Esophagus muscularis mucosa (tissue), 4 donors: ENCODE measurements around the gene FAM120C. TPM values are rescaled to one million over a fixed set of nuclear protein-coding genes. Genes with fewer than 3 reads are reported as not detected.

Experiments
- DNase-seq: peaks from one replicate; pipeline ENCODE4 v3.0.0-alpha.2; 2017; ENCODE audit errors: extremely low spot score
- H3K27ac ChIP-seq, 4 donors: fragments of 200-600 bp; sonication (generic); replicated peaks in 1 of 4; 1 replicate in 3 of 4; 2 replicates in 1 of 4; pipeline ENCODE4 v1.5.1; 2016 to 2019; ENCODE audit warnings: mild to moderate bottlenecking in 1 of 4
- H3K27me3 ChIP-seq, 4 donors: fragments of 200-600 bp; sonication (generic); one replicate each; pipeline versions ENCODE4 v1.5.1 to v1.6.0; 2016 to 2019
- H3K36me3 ChIP-seq, 4 donors: fragments of 200-600 bp; sonication (generic); one replicate each; pipeline ENCODE4 v1.5.1; 2016 to 2019
- H3K4me1 ChIP-seq, 4 donors: fragments of 200-600 bp; sonication (generic); one replicate each; pipeline ENCODE4 v1.5.1; 2016 to 2019
- H3K4me3 ChIP-seq, 4 donors: fragments of 200-600 bp; sonication (generic); 1 replicate in 2 of 4; 2 replicates in 2 of 4; pipeline ENCODE4 v1.5.1; 2016 to 2019; ENCODE audit warnings: mild to moderate bottlenecking in 4 of 4, moderate library complexity in 1 of 4
- H3K9me3 ChIP-seq, 4 donors: fragments of 200-600 bp; sonication (generic); 1 replicate in 3 of 4; 2 replicates in 1 of 4; pipeline ENCODE4 v1.5.1; 2016 to 2019
- CTCF ChIP-seq, 3 experiments: fragments of 200-600 bp in 2 of 3; fragments of 450-650 bp in 1 of 3; sonication (generic) in 2 of 3; IDR thresholded peaks; one replicate each; pipeline ENCODE4 v1.5.1; 2017 to 2019; ENCODE audit warnings: antibody characterized with exemption in 3 of 3, mild to moderate bottlenecking in 2 of 3, moderate library complexity in 1 of 3
- EP300 ChIP-seq: sonication (generic); formaldehyde crosslinking; IDR thresholded peaks from one replicate; pipeline ENCODE4 v1.6.1; 2017; ENCODE audit warnings: antibody characterized with exemption
- POLR2A ChIP-seq: fragments of 450-650 bp; IDR thresholded peaks from one replicate; pipeline ENCODE4 v1.6.1; 2017; ENCODE audit warnings: antibody characterized with exemption, moderate library complexity, mild to moderate bottlenecking, low read depth
- POLR2AphosphoS5 ChIP-seq, 2 donors: sonication (generic); formaldehyde crosslinking; IDR thresholded peaks; one replicate each; pipeline ENCODE4 v1.6.1; 2017; ENCODE audit warnings: antibody characterized with exemption in 2 of 2
- WGBS: methylation state at CpG from one replicate; pipeline ENCODE4 v1.1.5; 2018; 5-methylcytosine and 5-hydroxymethylcytosine counted together
- intact Hi-C: fragments of 100-400 bp; cut with DNase I; formaldehyde crosslinking; loops from one replicate; pipeline ENCODE4 v1.15.1; 2023
- total RNA-seq, 4 donors: library from RNA; depleted of rRNA; stranded (reverse); fragments of >200 nt; gene quantifications; one replicate each; pipeline versions ENCODE4 v1.1.0 to v1.2.1, GENCODE V29; 2016

FAM120C gene
- total RNA-seq, 4 donors from 2014 or later, result 3.3 to 7.0 (median 5.9) TPM

GRCh38 chrX:54208531-54208930, 25.5 kb upstream of the FAM120C start:
- 72% methylated on average over 3 of the region's 3 CpGs for WGBS

DNA sequence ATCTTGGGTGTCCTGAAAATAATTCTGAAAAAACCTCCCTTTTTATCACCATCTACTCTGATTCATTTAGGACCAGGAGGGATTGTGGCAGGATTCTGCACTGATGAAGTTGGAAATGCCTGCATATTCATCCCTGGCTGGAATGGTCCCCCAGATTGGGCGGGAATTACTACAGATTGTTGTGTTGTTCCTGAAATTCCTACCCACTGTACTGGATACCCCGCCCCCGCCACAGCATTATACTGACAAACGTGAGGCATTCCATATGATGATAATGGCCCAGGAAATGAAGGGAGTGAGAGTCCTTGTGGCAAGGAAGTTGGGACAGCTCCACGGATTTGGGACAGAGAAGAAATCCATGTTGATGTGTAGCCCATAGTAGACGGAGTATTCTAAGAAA, 15.2 kb upstream of the FAM120C start:
- Histone ChIP-seq H3K9me3 (no peaks in the 10 kb centered on the region), H3K36me3 (no peaks in the 10 kb centered on the region), H3K4me1 (no peaks in the 10 kb centered on the region), H3K4me3 (no peak overlapping the region), H3K27ac (no peak overlapping the region), H3K27me3 (no peaks in the 10 kb centered on the region)
- WGBS, result 68% methylated on average over 5 of the region's 6 CpGs
- TF ChIP-seq EP300 (no peak), CTCF (IDR thresholded peaks at IDR 0.05) (no peak), POLR2A (no peak), POLR2AphosphoS5 (IDR thresholded peaks at IDR 0.05) (no peak)
- intact Hi-C loops, result no loop called here
- DNase-seq, result no peak

More at GRCh38 chrX:54208531-54208930, 25.5 kb upstream of the FAM120C start:
- H3K9me3 ChIP-seq, result no peaks in the 10 kb centered on the region
- DNase-seq, result no peak
- no peaks in the 10 kb centered on the region for H3K27me3 ChIP-seq
- intact Hi-C loops, result no loop called here
- H3K36me3 ChIP-seq, result no peaks in the 10 kb centered on the region
- no peak overlapping the region for H3K4me3 ChIP-seq
- H3K4me1 ChIP-seq, result no peaks in the 10 kb centered on the region
- H3K27ac ChIP-seq, result no peak overlapping the region
- TF ChIP-seq POLR2A (no peak), CTCF (IDR thresholded peaks at IDR 0.05) (no peak), POLR2AphosphoS5 (IDR thresholded peaks at IDR 0.05) (no peak), EP300 (no peak)

DNA sequence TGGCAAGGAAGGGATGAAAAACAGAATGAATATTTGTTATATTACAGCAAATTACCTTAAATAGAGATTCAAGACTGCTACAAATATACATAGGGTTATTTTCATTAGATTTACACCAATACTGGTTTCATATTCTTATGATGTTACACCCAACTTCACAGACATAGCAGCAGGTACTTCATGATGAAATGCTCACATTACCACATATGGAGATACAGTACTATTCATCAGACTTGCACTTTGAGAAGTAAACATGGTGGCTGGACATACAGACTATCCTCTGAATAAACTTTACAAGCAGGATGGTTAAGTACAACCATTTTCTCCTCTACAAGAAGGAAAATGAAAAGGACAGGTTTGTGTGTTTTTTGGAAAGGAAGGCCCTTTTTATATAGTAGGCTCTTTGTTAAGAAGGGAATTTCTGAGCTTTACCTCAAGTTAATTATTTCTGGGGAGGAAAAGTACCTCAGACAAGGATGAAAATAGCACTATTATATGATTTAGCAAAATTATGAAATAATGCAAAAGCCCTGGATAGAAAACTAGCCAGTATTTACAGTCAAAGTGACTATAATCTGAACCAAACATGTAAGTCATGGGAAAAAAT, 12.0 kb upstream of the FAM120C start:
- Histone ChIP-seq H3K4me3 (no peak overlapping the region), H3K9me3 (no peaks in the 10 kb centered on the region), H3K27me3 (no peaks in the 10 kb centered on the region), H3K27ac (no peak overlapping the region), H3K36me3 (no peaks in the 10 kb centered on the region), H3K4me1 (no peaks in the 10 kb centered on the region)
- TF ChIP-seq CTCF (IDR thresholded peaks at IDR 0.05) (no peak), POLR2A (no peak), EP300 (no peak), POLR2AphosphoS5 (IDR thresholded peaks at IDR 0.05) (no peak)
- intact Hi-C loops, result no loop called here
- no peak for DNase-seq

DNA sequence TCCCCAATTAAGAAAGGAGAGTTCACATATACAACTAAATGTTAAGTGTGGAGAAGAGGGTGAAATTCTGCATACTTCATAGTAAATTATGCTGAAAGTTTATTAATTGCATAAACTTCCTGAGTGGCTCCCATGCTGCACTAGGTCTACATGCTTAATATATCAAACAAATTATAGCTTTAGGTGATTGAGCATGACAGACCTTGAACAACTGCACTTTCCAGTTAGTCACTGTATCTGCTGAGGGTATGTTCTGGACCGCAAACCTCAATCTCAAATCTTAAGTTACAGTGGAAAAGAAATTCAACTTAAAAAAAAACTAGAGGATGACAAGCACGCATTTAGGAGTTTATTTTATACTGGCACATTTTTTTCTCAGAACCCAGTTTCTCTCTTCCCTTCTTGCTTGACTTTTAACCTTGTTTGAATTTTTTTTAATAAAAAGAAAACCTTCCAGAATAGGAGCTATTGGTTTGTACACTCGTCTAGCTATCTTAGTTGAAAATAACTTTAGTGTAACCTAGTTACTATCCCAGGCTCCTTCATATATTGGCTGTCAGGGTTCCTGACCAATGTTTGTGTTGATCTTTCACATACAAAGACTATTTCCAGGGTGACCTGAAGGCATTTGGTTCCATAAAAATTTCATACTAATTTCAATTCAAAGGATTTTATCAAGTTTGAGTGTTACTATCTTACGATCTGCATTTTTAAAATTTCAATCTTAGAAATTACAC, 10.2 kb upstream of the FAM120C start:
- DNase-seq, result no peak
- H3K27ac ChIP-seq, result no peak overlapping the region
- no peak for TF ChIP-seq EP300
- no peak for TF ChIP-seq POLR2AphosphoS5 (IDR thresholded peaks at IDR 0.05)
- TF ChIP-seq POLR2A, result no peak
- H3K27me3 ChIP-seq, result no peaks in the 10 kb centered on the region
- H3K9me3 ChIP-seq, result no peaks in the 10 kb centered on the region
- no peaks in the 10 kb centered on the region for H3K36me3 ChIP-seq
- 73% methylated on average over 4 of the region's 4 CpGs for WGBS
- H3K4me3 ChIP-seq, result no peak overlapping the region
- no peaks in the 10 kb centered on the region for H3K4me1 ChIP-seq
- intact Hi-C loops, result no loop called here

- intact Hi-C loops, result loop anchor here (10.0 kb wide), 1 partner anchor 140 kb away; the partner anchor contains the start of gene PHF8
- WGBS, result 64% methylated on average over 2 of the region's 2 CpGs
Measured at GRCh38 chrX:54184474-54184873, 1.4 kb upstream of the FAM120C start.

More at GRCh38 chrX:54184474-54184873, 1.4 kb upstream of the FAM120C start:
- H3K4me3 ChIP-seq, result no peak overlapping the region
- no peaks in the 10 kb centered on the region for H3K36me3 ChIP-seq
- H3K27me3 ChIP-seq, result no peaks in the 10 kb centered on the region
- no peak for DNase-seq
- no peaks in the 10 kb centered on the region for H3K9me3 ChIP-seq
- TF ChIP-seq POLR2A, result no peak
- no peak overlapping the region for H3K27ac ChIP-seq
- H3K4me1 ChIP-seq, result peaks cover 18 to 25% (median 21%) of the 10 kb centered on the region in 4 donors
